ENCODE results near the gene CD83.

DNA sequence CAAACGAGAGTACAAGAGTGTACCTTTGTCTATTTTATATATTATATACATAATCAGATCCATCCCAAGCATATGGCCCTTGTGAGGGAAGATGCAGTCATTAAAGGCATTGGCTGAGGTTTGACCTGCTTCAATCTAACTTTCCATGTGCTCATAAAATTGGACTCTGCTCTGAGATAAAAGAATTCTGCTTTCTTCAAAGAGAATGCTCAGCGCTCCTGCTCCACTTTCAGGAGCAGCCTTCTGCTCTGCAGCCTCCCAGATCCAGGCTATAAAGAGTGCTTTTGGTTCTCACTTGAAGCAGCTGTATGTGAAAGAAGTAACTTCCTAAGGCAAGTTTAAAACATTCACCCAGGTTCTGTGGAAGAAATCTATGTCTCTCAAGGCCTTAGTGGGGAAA is 45.3 kb downstream of the CD83 start:
- TF ChIP-seq, protein P1, sequence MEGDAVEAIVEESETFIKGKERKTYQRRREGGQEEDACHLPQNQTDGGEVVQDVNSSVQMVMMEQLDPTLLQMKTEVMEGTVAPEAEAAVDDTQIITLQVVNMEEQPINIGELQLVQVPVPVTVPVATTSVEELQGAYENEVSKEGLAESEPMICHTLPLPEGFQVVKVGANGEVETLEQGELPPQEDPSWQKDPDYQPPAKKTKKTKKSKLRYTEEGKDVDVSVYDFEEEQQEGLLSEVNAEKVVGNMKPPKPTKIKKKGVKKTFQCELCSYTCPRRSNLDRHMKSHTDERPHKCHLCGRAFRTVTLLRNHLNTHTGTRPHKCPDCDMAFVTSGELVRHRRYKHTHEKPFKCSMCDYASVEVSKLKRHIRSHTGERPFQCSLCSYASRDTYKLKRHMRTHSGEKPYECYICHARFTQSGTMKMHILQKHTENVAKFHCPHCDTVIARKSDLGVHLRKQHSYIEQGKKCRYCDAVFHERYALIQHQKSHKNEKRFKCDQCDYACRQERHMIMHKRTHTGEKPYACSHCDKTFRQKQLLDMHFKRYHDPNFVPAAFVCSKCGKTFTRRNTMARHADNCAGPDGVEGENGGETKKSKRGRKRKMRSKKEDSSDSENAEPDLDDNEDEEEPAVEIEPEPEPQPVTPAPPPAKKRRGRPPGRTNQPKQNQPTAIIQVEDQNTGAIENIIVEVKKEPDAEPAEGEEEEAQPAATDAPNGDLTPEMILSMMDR (IDR thresholded peaks at IDR 0.05; ENCODE audit: low read length) = no peak
- TF ChIP-seq EZH2phosphoT487 (IDR thresholded peaks at IDR 0.05; ENCODE audit: low read length) = no peak

All from MM.1S (cell line).